Measurements from ENCODE around the gene IL36G. TPM values are rescaled to one million over a fixed set of nuclear protein-coding genes. Genes with fewer than 3 reads are reported as not detected.

IL36G gene
- total RNA-seq, 1 donor from 2014 or later: not detected

- Mint-ChIP-seq H3K4me1 (ENCODE audit: unreplicated experiment) (no peaks in the 10 kb centered on the region), H3K27me3 (ENCODE audit: unreplicated experiment) (peaks cover 69% of the 10 kb centered on the region), H3K4me3 (ENCODE audit: unreplicated experiment) (no peak overlapping the region), H3K27ac (ENCODE audit: unreplicated experiment) (no peak overlapping the region), H3K9me3 (ENCODE audit: unreplicated experiment) (no peaks in the 10 kb centered on the region), H3K36me3 (ENCODE audit: unreplicated experiment) (no peaks in the 10 kb centered on the region)
- no peak for TF ChIP-seq CTCF (IDR thresholded peaks at IDR 0.05)
- DNase-seq (ENCODE audit: extremely low spot score, unreplicated experiment): no peak
Observed at GRCh38 chr2:113034016-113034415, 56.2 kb downstream of the IL36G start.

Other genes with a start within 250 kb of the IL36G start
- 6.3 and 6.5 TPM in 2 replicates for gene CKAP2L, start 213.4 kb upstream of the IL36G start, total RNA-seq
- gene IL1A, start 193.5 kb upstream of the IL36G start, total RNA-seq: not detected in 2 replicates
- gene IL1B, start 141.2 kb upstream of the IL36G start, total RNA-seq: not detected in 2 replicates
- not detected in 2 replicates for gene IL37, start 66.8 kb upstream of the IL36G start, total RNA-seq
- gene IL36A, start 27.5 kb downstream of the IL36G start, total RNA-seq: not detected in 2 replicates
- not detected in 2 replicates for gene IL36B, start 74.9 kb downstream of the IL36G start, total RNA-seq
- gene IL36RN, start 81.2 kb downstream of the IL36G start, total RNA-seq: not detected in 2 replicates
- gene IL1F10, start 90.0 kb downstream of the IL36G start, total RNA-seq: not detected in 2 replicates
- gene IL1RN, start 149.6 kb downstream of the IL36G start, total RNA-seq: not detected in 2 replicates
- 6.3 and 8.9 TPM in 2 replicates for gene PSD4, start 196.0 kb downstream of the IL36G start, total RNA-seq

All from osteocyte (in vitro differentiated cells).